T-cell (primary cell): ENCODE measurements around the gene SMOC1. TPM values are rescaled to one million over a fixed set of nuclear protein-coding genes. Genes with fewer than 3 reads are reported as not detected.

Experiments used
- ATAC-seq, 4 experiments: fragments of 200-7000 bp in 3 of 4; fragments of 150-1000 bp in 1 of 4; cut with Tn5 transposase; replicated peaks in 1 of 4; 1 replicate in 3 of 4; 2 replicates in 1 of 4; pipeline ENCODE4 v1.10.0; 2021; ENCODE audit warnings: moderate library complexity in 3 of 4, mild to moderate bottlenecking in 2 of 4, moderate number of reproducible peaks in 1 of 4
- CTCF ChIA-PET, 2 donors: fragments of 300-600 bp; sonication (Branson Sonifier 250); formaldehyde crosslinking; loops; one replicate each; lab custom pipeline; 2022; ENCODE audit warnings: antibody characterized with exemption in 2 of 2; lab: Charles Lee
- POLR2A ChIA-PET, 2 donors: fragments of 300-600 bp; sonication (Branson Sonifier 250); formaldehyde crosslinking; loops; one replicate each; lab custom pipeline; 2022; ENCODE audit warnings: antibody characterized with exemption in 2 of 2; lab: Charles Lee
- DNase-seq, 35 experiments: peaks; one replicate each; pipeline versions ENCODE4 v3.0.0 to v3.0.0-alpha.2; 2013 to 2023
- H3K27ac ChIP-seq: one replicate; pipeline ENCODE4 v1.5.1; 2013; ENCODE audit warnings: low read length
- H3K27me3 ChIP-seq, 2 experiments: replicated peaks in 1 of 2; 1 replicate in 1 of 2; 2 replicates in 1 of 2; pipeline versions ENCODE4 v1.6.1 to v1.7.0; 2013; ENCODE audit warnings: low read length in 1 of 2, mixed read lengths in 1 of 2; ENCODE audit not compliant: control insufficient read depth in 2 of 2, insufficient read depth in 2 of 2; ENCODE audit errors: extremely low read depth in 1 of 2
- H3K36me3 ChIP-seq, 2 donors: 1 replicate in 1 of 2; 2 replicates in 1 of 2; pipeline versions ENCODE4 v1.6.1 to v1.7.0; 2013; ENCODE audit warnings: low read length in 1 of 2; ENCODE audit not compliant: control insufficient read depth in 2 of 2, insufficient read depth in 1 of 2; ENCODE audit errors: extremely low read depth in 1 of 2
- H3K4me1 ChIP-seq, 2 experiments: 1 replicate in 1 of 2; 2 replicates in 1 of 2; pipeline versions ENCODE4 v1.6.1 to v1.7.0; 2013; ENCODE audit warnings: low read length in 2 of 2, mixed read lengths in 1 of 2; ENCODE audit not compliant: insufficient read depth in 2 of 2, control insufficient read depth in 1 of 2; ENCODE audit errors: extremely low read depth in 1 of 2
- H3K4me3 ChIP-seq, 2 donors: 1 replicate in 1 of 2; 2 replicates in 1 of 2; pipeline versions ENCODE4 v1.5.1 to v1.7.0; 2013; ENCODE audit warnings: mild to moderate bottlenecking in 2 of 2, low read length in 1 of 2, moderate library complexity in 1 of 2; ENCODE audit not compliant: control insufficient read depth in 1 of 2; ENCODE audit errors: extremely low read depth in 1 of 2
- H3K9me3 ChIP-seq: 2 replicates; pipeline ENCODE4 v1.7.0; 2013
- H3K27ac Mint-ChIP-seq, 2 donors: one replicate each; pipeline ENCODE4 v1.8.0; 2020 to 2021; ENCODE audit warnings: mild to moderate bottlenecking in 2 of 2, mixed read lengths in 2 of 2
- H3K27me3 Mint-ChIP-seq, 2 donors: one replicate each; pipeline ENCODE4 v1.8.0; 2021 to 2022; ENCODE audit warnings: mixed read lengths in 2 of 2
- H3K36me3 Mint-ChIP-seq: one replicate; pipeline ENCODE4 v1.8.0; 2021; ENCODE audit warnings: mixed read lengths
- H3K4me1 Mint-ChIP-seq, 3 donors: one replicate each; pipeline ENCODE4 v1.8.0; 2020 to 2022; ENCODE audit warnings: mixed read lengths in 3 of 3, mild to moderate bottlenecking in 1 of 3
- H3K4me3 Mint-ChIP-seq, 3 donors: one replicate each; pipeline ENCODE4 v1.8.0; 2020 to 2022; ENCODE audit warnings: mild to moderate bottlenecking in 3 of 3, mixed read lengths in 3 of 3, moderate library complexity in 3 of 3
- H3K9me3 Mint-ChIP-seq, 3 donors: one replicate each; pipeline ENCODE4 v1.8.0; 2020 to 2022; ENCODE audit warnings: mixed read lengths in 3 of 3
- WGBS: methylation state at CpG from one replicate; pipeline ENCODE4 v1.1.5; 2013; ENCODE audit warnings: missing lambda C conversion rate; ENCODE audit not compliant: insufficient coverage; 5-methylcytosine and 5-hydroxymethylcytosine counted together
- total RNA-seq, 35 experiments: library from RNA in 6 of 35; stranded (reverse) in 6 of 35; fragments of 120-200 nt in 1 of 35; gene quantifications; one replicate each; pipeline versions ENCODE4 v1.2.1 to v1.2.4 and lab custom pipeline; 2013 to 2026

Gene SMOC1
- total RNA-seq, 5 donors from 2014 or later (not counting 1 experiment from before 2014, with no cell fraction given), result not detected

- Mint-ChIP-seq H3K4me1 (no peaks in the 10 kb centered on the region), H3K4me3 (no peak overlapping the region), H3K36me3 (no peaks in the 10 kb centered on the region), H3K9me3 (peaks cover 0 to 3% (median 1%) of the 10 kb centered on the region in 3 donors), H3K27me3 (peaks cover 24 to 33% of the 10 kb centered on the region in 2 donors), H3K27ac (no peak overlapping the region)
- ATAC-seq, result no peak
- Histone ChIP-seq H3K27me3 (peaks cover 0 to 9% of the 10 kb centered on the region in 2 experiments), H3K4me3 (no peak overlapping the region), H3K36me3 (no peaks in the 10 kb centered on the region), H3K27ac (no peak overlapping the region), H3K4me1 (no peaks in the 10 kb centered on the region), H3K9me3 (no peaks in the 10 kb centered on the region)
- 70% methylated on average over 3 of the region's 3 CpGs for WGBS
- no peak for DNase-seq
- ChIA-PET CTCF (no interaction called here), POLR2A (no interaction called here)
Observed at GRCh38 chr14:69992564-69992963, 113.3 kb downstream of the SMOC1 start.

- peaks cover 26 to 33% of the 10 kb centered on the region in 2 donors for H3K27me3 Mint-ChIP-seq
- no peak for DNase-seq
- no peak overlapping the region for H3K4me3 Mint-ChIP-seq
- no peak overlapping the region for H3K27ac ChIP-seq
- no peaks in the 10 kb centered on the region for H3K36me3 Mint-ChIP-seq
- H3K4me1 Mint-ChIP-seq, result no peaks in the 10 kb centered on the region
- H3K27ac Mint-ChIP-seq, result no peak overlapping the region
- WGBS, result 78% methylated on average over 2 of the region's 2 CpGs
- H3K4me3 ChIP-seq, result no peak overlapping the region
- ChIA-PET CTCF (no interaction called here), POLR2A (no interaction called here)
- peaks cover 0 to 3% (median 1%) of the 10 kb centered on the region in 3 donors for H3K9me3 Mint-ChIP-seq
- ATAC-seq, result no peak
- no peaks in the 10 kb centered on the region for H3K4me1 ChIP-seq
- no peaks in the 10 kb centered on the region for H3K36me3 ChIP-seq
- H3K27me3 ChIP-seq, result peaks cover 0 to 9% of the 10 kb centered on the region in 2 experiments
- no peaks in the 10 kb centered on the region for H3K9me3 ChIP-seq
Observed at GRCh38 chr14:69993326-69993725, 114.1 kb downstream of the SMOC1 start.

GRCh38 chr14:69994002-69994401 lies 114.8 kb downstream of the SMOC1 start:
- H3K4me3 ChIP-seq, result no peak overlapping the region
- H3K9me3 ChIP-seq, result no peaks in the 10 kb centered on the region
- Mint-ChIP-seq H3K27me3 (peaks cover 27 to 29% of the 10 kb centered on the region in 2 donors), H3K9me3 (no peaks in the 10 kb centered on the region), H3K4me1 (no peaks in the 10 kb centered on the region), H3K4me3 (no peak overlapping the region), H3K27ac (no peak overlapping the region), H3K36me3 (no peaks in the 10 kb centered on the region)
- H3K27ac ChIP-seq, result no peak overlapping the region
- no CpG with 5 or more reads among the region's 4 CpGs for WGBS
- POLR2A ChIA-PET, result no interaction called here
- DNase-seq, result no peak
- CTCF ChIA-PET, result no interaction called here
- no peaks in the 10 kb centered on the region for H3K4me1 ChIP-seq
- no peaks in the 10 kb centered on the region for H3K36me3 ChIP-seq
- no peak for ATAC-seq
- peaks cover 0 to 9% of the 10 kb centered on the region in 2 experiments for H3K27me3 ChIP-seq

GRCh38 chr14:69996216-69996615 lies 117.0 kb downstream of the SMOC1 start:
- Mint-ChIP-seq H3K36me3 (no peaks in the 10 kb centered on the region), H3K4me3 (no peak overlapping the region), H3K27me3 (peaks cover 23 to 26% of the 10 kb centered on the region in 2 donors), H3K27ac (no peak overlapping the region), H3K9me3 (no peaks in the 10 kb centered on the region), H3K4me1 (no peaks in the 10 kb centered on the region)
- Histone ChIP-seq H3K27me3 (peaks cover 0 to 14% of the 10 kb centered on the region in 2 experiments), H3K27ac (no peak overlapping the region), H3K36me3 (no peaks in the 10 kb centered on the region), H3K4me3 (no peak overlapping the region), H3K4me1 (no peaks in the 10 kb centered on the region), H3K9me3 (no peaks in the 10 kb centered on the region)
- ChIA-PET CTCF (no interaction called here), POLR2A (no interaction called here)
- ATAC-seq (no peak), DNase-seq (no peak)
- no CpG with 5 or more reads among the region's 1 CpG for WGBS

- Mint-ChIP-seq H3K9me3 (no peaks in the 10 kb centered on the region), H3K4me1 (no peaks in the 10 kb centered on the region), H3K27ac (no peak overlapping the region), H3K27me3 (peaks cover 16 to 21% of the 10 kb centered on the region in 2 donors), H3K36me3 (no peaks in the 10 kb centered on the region), H3K4me3 (no peak overlapping the region)
- ATAC-seq, result no peak
- H3K36me3 ChIP-seq, result no peaks in the 10 kb centered on the region
- H3K9me3 ChIP-seq, result no peaks in the 10 kb centered on the region
- CTCF ChIA-PET, result no interaction called here
- H3K27ac ChIP-seq, result no peak overlapping the region
- H3K27me3 ChIP-seq, result peaks cover 0 to 14% of the 10 kb centered on the region in 2 experiments
- no CpG with 5 or more reads among the region's 5 CpGs for WGBS
- no peak for DNase-seq
- no peaks in the 10 kb centered on the region for H3K4me1 ChIP-seq
- H3K4me3 ChIP-seq, result no peak overlapping the region
- POLR2A ChIA-PET, result no interaction called here
Observed at GRCh38 chr14:69997849-69998248, 118.6 kb downstream of the SMOC1 start.

- CTCF ChIA-PET, result no interaction called here
- Mint-ChIP-seq H3K27ac (no peak overlapping the region), H3K4me3 (no peak overlapping the region), H3K4me1 (no peaks in the 10 kb centered on the region), H3K36me3 (no peaks in the 10 kb centered on the region), H3K27me3 (peaks cover 13 to 16% of the 10 kb centered on the region in 2 donors), H3K9me3 (no peaks in the 10 kb centered on the region)
- H3K36me3 ChIP-seq, result no peaks in the 10 kb centered on the region
- H3K4me1 ChIP-seq, result no peaks in the 10 kb centered on the region
- no peak overlapping the region for H3K27ac ChIP-seq
- H3K4me3 ChIP-seq, result no peak overlapping the region
- H3K27me3 ChIP-seq, result peaks cover 0 to 6% of the 10 kb centered on the region in 2 experiments
- POLR2A ChIA-PET, result no interaction called here
- H3K9me3 ChIP-seq, result no peaks in the 10 kb centered on the region
- 100% methylated on average over 1 of the region's 10 CpGs for WGBS
- DNase-seq, result no peak
- no peak for ATAC-seq
Observed at GRCh38 chr14:69999261-69999674, 120.1 kb downstream of the SMOC1 start.

GRCh38 chr14:70000601-70001000 lies 121.4 kb downstream of the SMOC1 start:
- Histone ChIP-seq H3K36me3 (no peaks in the 10 kb centered on the region), H3K27me3 (peaks cover 0 to 6% of the 10 kb centered on the region in 2 experiments), H3K4me1 (no peaks in the 10 kb centered on the region), H3K4me3 (no peak overlapping the region), H3K9me3 (no peaks in the 10 kb centered on the region), H3K27ac (no peak overlapping the region)
- ChIA-PET CTCF (interaction anchor here in 1 of 2 donors (0.6 kb wide), 1 partner anchor 164 kb away, joined by 3 read pairs; no protein-coding TSS in a partner anchor), POLR2A (no interaction called here)
- no peaks in the 10 kb centered on the region for H3K4me1 Mint-ChIP-seq
- H3K27me3 Mint-ChIP-seq, result peaks cover 9 to 11% of the 10 kb centered on the region in 2 donors
- DNase-seq (no peak), ATAC-seq (no peak)
- no peaks in the 10 kb centered on the region for H3K9me3 Mint-ChIP-seq
- H3K36me3 Mint-ChIP-seq, result no peaks in the 10 kb centered on the region
- H3K27ac Mint-ChIP-seq, result no peak overlapping the region
- H3K4me3 Mint-ChIP-seq, result no peak overlapping the region
- 70% methylated on average over 4 of the region's 7 CpGs for WGBS
